Dendritic cell treated with granulocyte-macrophage colony-stimulating factor and Interleukin-4, amounts not matched to agents 40 ng/mL and 50 ng/mL, for 4 days (primary cell): Measurements from ENCODE around the gene SERPINB3.
"Not testable (repeated sequence)": the region's sequence is repeated elsewhere in the genome, so short reads cannot be mapped to it uniquely, and the experiment has no call there.

ENCODE experiments used
- H3K27ac Mint-ChIP-seq: one replicate; pipeline ENCODE4 v1.8.0; 2022; ENCODE audit warnings: mild to moderate bottlenecking, mixed read lengths
- H3K27me3 Mint-ChIP-seq: one replicate; pipeline ENCODE4 v1.8.0; 2022; ENCODE audit warnings: mild to moderate bottlenecking, mixed read lengths
- H3K36me3 Mint-ChIP-seq: one replicate; pipeline ENCODE4 v1.8.0; 2022; ENCODE audit warnings: low read depth, mixed read lengths
- H3K4me1 Mint-ChIP-seq: one replicate; pipeline ENCODE4 v1.8.0; 2022; ENCODE audit warnings: low read depth, mixed read lengths
- H3K4me3 Mint-ChIP-seq: one replicate; pipeline ENCODE4 v1.8.0; 2022; ENCODE audit warnings: mild to moderate bottlenecking, moderate library complexity, mixed read lengths
- H3K9me3 Mint-ChIP-seq: one replicate; pipeline ENCODE4 v1.8.0; 2022; ENCODE audit warnings: mixed read lengths
- intact Hi-C: fragments of 100-400 bp; cut with micrococcal nuclease; formaldehyde crosslinking; loops from one replicate; pipeline ENCODE4 v1.15.0; 2022

SERPINB3 gene

DNA sequence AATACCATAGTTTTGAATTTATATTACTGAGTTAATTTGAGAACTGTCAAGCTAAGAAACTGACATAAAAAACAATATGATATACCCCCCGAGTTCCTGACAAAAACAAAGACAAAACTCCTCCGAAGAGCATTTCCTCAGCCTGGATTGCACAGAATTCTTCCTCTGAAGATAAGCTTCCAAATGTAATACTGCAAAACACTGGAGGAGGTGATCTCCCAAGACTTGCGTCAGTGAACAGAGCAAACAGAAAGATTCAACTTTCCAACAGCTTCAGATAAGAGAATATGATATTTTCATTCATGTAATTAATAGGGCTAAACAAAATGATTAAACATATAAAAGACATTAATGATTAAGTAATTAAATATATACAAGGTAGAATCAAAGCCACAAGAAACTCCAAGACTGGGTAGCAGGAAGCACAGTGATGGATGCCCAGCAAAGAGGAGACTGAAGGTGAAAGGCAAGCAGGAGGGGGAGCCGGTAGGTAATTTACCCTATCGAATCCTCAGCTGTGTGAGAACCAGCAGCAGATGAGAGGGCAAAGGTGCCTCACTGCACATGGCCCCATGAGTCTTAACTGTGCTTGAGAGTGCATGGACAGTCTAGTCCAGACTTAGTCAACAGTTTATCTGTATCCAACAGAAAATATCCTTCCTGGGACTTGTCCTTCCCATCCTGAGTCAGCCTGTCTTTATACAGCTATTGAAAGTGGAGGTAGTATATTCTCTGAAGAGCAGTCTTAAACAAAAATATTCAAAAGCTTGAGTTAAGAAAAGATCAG is 18.3 kb upstream of the SERPINB3 start:
- Mint-ChIP-seq H3K36me3 (no peaks in the 10 kb centered on the region), H3K27me3 (peaks cover 7% of the 10 kb centered on the region), H3K4me1 (peaks cover 18% of the 10 kb centered on the region), H3K9me3 (no peaks in the 10 kb centered on the region), H3K27ac (no peak overlapping the region), H3K4me3 (no peak overlapping the region)
- intact Hi-C loops: no loop called here

DNA sequence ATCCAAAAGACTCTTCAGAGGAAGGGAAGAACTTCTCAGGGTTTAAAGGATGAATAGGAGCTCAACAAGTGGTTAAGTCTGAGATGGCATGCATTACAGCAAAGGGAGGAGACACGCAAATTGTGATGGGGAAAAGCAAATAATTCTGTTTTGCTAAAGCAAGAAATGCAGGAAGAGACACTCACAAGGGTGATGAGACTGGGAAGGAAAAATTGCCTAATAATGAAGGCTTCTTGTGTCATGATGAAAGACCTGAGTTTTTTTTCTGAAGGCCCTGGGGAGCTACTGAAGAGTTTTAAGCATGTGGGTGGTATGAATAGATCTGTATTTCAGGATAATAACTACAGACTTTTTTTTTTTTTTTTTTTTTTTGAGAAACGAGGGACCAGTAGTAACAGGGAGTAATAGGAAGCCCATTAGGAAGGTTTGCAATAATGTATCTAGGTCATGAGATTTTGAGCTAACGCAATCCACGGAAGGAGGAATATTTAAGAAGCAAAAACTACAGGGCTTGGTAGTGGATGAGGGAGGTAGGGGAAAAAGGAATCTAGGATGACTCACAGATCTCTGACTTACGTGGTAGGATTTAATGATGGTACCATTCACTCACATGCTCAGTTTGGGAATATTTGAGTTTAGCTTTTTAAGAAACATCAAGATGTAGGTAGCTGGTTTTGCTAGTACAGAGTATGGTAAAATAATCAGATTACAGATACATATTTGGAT is 16.0 kb upstream of the SERPINB3 start:
- no peaks in the 10 kb centered on the region for H3K9me3 Mint-ChIP-seq
- H3K36me3 Mint-ChIP-seq: no peaks in the 10 kb centered on the region
- intact Hi-C loops: no loop called here
- H3K27me3 Mint-ChIP-seq: peaks cover 7% of the 10 kb centered on the region
- H3K27ac Mint-ChIP-seq: no peak overlapping the region
- H3K4me1 Mint-ChIP-seq: peaks cover 13% of the 10 kb centered on the region
- H3K4me3 Mint-ChIP-seq: no peak overlapping the region

DNA sequence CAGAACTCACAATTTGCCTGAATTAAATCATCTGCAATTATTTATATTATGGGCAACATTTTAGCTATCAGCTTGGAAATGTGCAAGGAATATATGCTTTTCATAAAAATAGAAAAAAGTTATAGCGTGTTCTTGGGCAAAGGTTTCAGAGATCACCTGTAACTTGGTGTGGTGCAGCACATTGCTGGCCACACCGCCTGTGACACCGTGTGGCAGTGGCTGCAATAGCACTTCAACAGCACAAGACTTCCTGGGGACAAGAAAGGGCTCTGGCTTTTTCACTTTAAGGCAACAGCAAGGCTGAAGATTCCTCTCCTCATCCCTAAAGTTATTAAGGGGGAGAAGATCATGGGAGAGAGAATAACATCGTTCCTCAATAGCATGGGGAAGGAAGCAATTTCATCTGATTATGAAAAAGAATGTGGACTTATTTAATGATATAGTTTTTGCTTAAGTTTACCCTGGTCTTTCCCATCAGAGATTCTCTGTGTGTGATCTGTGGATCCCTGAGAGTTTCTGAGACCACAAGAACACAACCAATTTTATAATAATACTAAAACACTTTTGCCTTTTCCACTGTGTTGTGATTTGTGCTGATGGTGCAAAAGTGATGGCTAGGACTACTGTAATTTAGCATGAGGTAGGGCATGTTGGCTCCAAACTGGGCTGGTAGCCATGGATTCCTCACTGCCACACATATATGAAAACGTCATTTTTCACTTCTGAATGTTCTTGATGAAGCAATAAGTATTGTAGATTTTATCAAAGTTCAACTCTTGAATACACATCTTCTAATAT is 15.0 kb upstream of the SERPINB3 start:
- Mint-ChIP-seq H3K4me3 (no peak overlapping the region), H3K36me3 (no peaks in the 10 kb centered on the region), H3K27me3 (peaks cover 7% of the 10 kb centered on the region), H3K27ac (no peak overlapping the region), H3K4me1 (peaks cover 13% of the 10 kb centered on the region), H3K9me3 (no peaks in the 10 kb centered on the region)
- intact Hi-C loops: no loop called here

DNA sequence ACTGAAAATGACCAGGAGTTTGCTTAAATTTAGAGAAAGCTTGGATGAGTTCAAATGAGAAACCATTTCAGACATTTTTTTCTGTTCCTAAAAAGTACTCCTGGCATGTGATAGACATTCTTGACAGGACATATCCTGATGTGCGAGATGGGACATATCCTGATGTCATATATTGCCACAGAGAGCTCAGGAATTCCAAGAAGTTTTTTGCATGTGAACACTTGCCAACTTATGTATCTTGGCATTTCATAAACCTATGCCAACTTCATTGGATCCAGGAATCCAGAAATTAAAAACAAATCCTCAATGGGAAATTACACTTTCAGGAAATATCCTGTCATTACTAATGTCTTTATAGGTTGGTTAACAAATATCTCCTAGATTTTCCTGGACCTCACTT is 2.9 kb upstream of the SERPINB3 start:
- no peaks in the 10 kb centered on the region for H3K4me1 Mint-ChIP-seq
- no peak overlapping the region for H3K27ac Mint-ChIP-seq
- no peak overlapping the region for H3K4me3 Mint-ChIP-seq
- intact Hi-C loops: no loop called here
- no peaks in the 10 kb centered on the region for H3K36me3 Mint-ChIP-seq
- H3K27me3 Mint-ChIP-seq: no peaks in the 10 kb centered on the region
- peaks cover 18% of the 10 kb centered on the region for H3K9me3 Mint-ChIP-seq

DNA sequence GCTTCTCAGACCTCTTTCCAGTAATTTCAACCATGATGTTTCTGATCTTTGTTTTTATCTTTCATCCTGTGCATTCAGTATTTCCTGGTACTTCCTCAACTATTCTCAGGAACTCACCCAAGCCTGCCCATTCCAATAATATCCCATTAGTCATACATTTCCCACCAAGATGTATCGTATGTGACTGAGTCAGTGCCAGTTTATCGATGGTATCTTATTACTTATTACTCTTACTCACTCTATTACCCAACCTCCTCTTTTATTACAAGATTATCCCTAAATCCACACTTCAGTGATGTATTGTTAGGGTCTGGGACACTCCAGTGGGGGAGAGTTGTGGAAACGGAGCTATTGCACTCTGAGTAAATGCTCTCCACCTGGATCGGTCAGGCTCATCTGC is 2.8 kb downstream of the SERPINB3 start:
- H3K9me3 Mint-ChIP-seq, H3K4me3 Mint-ChIP-seq, H3K36me3 Mint-ChIP-seq, H3K27ac Mint-ChIP-seq, H3K27me3 Mint-ChIP-seq, intact Hi-C loops: not testable (repeated sequence)
- peaks cover 11% of the 10 kb centered on the region for H3K4me1 Mint-ChIP-seq

DNA sequence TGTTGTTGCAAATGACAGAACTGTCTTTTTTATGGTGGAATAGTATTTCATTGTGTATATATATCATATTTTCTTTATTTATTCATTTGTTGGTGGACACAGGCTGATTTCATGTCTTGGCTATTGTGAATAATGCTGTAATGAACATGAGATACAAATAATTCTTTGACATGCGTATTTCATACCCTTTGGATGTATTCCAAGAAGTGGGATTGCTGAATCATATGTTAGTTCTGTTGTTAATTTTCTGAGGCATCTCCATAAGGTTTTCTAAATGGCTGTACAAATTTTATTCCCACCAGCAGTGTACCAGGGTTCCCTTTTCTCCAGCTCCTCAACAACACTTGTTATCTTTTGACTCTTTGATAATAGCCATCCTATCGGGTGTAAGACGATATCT is 11.4 kb downstream of the SERPINB3 start:
- H3K36me3 Mint-ChIP-seq, H3K4me3 Mint-ChIP-seq, H3K9me3 Mint-ChIP-seq, H3K27me3 Mint-ChIP-seq, H3K27ac Mint-ChIP-seq, intact Hi-C loops, H3K4me1 Mint-ChIP-seq: not testable (repeated sequence)

DNA sequence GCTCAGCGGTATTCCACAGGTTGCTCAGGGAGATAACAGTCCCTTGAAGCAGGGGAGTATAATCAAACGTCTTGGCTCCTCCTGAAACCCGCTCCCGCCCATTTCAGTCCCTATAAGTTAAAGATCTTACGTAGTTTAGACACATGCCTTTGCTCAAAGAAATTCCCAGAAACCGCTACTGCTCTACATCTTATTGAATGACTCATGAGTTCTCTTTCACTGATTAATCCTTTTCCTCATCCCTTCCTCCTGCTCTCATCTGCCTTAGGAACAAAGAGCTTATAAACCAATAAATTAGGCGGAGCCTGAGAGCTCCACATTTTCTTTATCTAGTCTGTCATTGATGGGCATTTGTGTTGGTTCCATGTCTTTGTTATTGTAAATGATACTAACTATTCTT is 13.5 kb downstream of the SERPINB3 start:
- Mint-ChIP-seq H3K27me3 (peaks cover 5% of the 10 kb centered on the region), H3K4me1 (no peaks in the 10 kb centered on the region), H3K4me3 (no peak overlapping the region), H3K36me3 (no peaks in the 10 kb centered on the region), H3K9me3 (no peaks in the 10 kb centered on the region), H3K27ac (no peak overlapping the region)
- intact Hi-C loops: no loop called here

DNA sequence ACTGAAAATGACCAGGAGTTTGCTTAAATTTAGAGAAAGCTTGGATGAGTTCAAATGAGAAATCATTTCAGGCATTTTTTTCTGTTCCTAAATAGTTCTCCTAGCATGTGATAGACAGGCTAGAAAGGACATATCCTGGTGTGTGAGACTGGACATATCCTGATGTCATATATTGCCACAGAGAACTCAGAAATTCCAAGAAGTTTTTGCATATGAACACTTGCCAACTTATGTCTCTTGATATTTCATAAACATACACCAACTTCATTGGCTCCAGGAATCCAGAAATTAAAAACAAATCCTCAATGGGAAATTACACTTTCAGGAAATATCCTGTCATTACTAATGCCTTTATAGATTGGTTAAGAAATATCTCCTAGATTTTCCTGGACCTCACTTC is 14.8 kb downstream of the SERPINB3 start:
- Mint-ChIP-seq H3K4me3 (no peak overlapping the region), H3K27me3 (peaks cover 5% of the 10 kb centered on the region), H3K4me1 (no peaks in the 10 kb centered on the region), H3K36me3 (no peaks in the 10 kb centered on the region), H3K27ac (no peak overlapping the region), H3K9me3 (no peaks in the 10 kb centered on the region)
- intact Hi-C loops: no loop called here

DNA sequence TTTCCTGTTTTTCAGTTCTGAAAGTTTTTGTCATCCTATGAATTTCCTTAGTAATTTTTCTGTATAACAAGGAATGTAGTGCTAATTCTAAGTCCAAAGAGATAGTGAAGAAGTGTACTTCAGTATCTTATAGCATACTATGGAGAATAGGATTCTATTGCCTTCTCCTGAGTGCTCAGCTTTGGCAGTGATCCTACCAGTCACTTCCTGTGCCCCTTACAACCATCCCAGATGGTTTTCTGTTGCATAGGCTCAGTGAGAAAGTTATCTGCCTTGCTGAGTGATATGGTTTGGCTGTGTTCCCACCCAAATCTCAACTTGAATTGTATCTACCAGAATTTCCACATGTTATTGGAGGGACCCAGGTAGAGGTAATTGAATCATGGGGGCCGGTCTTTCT is 17.0 kb downstream of the SERPINB3 start:
- intact Hi-C loops, H3K27me3 Mint-ChIP-seq, H3K36me3 Mint-ChIP-seq, H3K27ac Mint-ChIP-seq, H3K9me3 Mint-ChIP-seq, H3K4me3 Mint-ChIP-seq: not testable (repeated sequence)
- peaks cover 12% of the 10 kb centered on the region for H3K4me1 Mint-ChIP-seq

DNA sequence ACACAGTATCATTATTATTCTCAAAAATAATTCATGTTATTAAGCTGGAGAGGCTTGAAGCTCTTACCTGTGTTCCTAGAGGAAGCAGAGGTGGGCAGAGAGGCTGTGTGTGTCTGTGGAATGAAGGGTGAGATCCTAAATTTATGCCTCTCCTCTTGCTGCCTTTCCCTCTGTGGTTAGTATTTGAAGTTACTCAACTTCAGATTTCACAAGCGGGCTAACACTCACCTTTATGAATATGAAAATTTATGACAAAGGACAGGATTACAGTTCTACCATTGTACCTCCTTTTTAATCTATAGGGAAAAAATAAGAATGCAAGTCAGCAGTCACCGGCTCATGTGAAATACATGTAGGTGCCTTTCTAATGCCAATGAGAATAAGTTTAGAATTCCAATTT is 17.6 kb downstream of the SERPINB3 start, which contains the start of gene SERPINB4:
Gene SERPINB4 (minus strand): TSS at position 115 of the 400 bp plus-strand sequence. CDS start 679 bp downstream, outside the sequence.
- intact Hi-C loops, H3K36me3 Mint-ChIP-seq, H3K27ac Mint-ChIP-seq, H3K9me3 Mint-ChIP-seq, H3K4me3 Mint-ChIP-seq, H3K27me3 Mint-ChIP-seq: not testable (repeated sequence)
- peaks cover 12% of the 10 kb centered on the region for H3K4me1 Mint-ChIP-seq

DNA sequence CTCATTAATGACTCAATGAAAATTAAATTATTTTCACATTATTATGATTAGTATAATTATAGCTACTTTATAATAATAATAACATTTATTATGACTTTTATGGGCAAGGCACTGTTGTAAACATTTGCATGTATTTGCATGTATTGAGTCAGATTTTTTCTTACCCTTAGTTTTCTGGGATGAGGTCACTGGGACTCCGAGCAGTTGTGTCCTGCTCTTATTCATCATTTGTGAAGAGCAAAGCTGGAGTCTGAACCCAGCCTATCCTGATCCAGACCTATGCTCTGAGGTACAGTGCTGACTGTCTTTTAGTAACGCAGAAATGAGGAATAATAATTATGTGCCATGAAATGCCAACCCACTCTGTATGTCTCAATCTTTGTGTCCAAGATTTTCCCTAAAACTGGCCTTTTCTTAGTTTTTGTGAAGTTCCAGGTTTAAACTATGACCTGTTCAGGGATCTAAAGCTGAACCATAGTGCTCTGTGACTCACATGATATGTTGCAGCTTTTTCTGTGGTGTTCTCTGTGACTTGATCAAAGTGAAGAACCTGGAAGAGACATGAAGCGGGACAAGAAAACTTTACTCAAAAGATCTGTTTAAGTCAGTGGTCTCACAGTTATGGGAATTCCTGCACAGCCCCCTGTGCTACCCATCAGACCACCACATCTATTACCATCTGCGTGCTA is 18.9 kb downstream of the SERPINB3 start:
- intact Hi-C loops, H3K27ac Mint-ChIP-seq, H3K9me3 Mint-ChIP-seq, H3K36me3 Mint-ChIP-seq, H3K27me3 Mint-ChIP-seq, H3K4me3 Mint-ChIP-seq: not testable (repeated sequence)
- H3K4me1 Mint-ChIP-seq: peaks cover 12% of the 10 kb centered on the region

DNA sequence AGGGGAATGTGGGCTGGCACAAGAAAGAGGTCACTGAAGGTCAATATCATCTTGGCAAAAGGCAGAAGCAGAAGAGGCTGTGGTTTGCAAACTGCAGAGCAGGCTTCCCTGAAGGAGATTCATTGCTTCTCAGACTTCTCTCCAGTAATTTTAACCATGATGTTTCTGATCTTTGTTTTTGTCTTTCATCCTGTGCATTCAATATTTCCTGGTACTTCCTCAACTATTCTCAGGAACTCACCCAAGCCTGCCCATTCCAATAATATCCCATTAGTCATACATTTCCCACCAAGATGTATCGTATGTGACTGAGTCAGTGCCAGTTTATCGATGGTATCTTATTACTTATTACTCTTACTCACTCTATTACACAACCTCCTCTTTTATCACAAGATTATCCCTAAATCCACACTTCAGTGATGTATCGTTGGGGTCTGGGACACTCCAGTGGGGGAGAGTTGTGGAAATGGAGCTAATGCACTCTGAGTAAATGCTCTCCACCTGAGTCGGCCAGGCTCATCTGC is 20.5 kb downstream of the SERPINB3 start:
- H3K27me3 Mint-ChIP-seq, H3K27ac Mint-ChIP-seq, H3K4me3 Mint-ChIP-seq, H3K9me3 Mint-ChIP-seq, intact Hi-C loops, H3K36me3 Mint-ChIP-seq: not testable (repeated sequence)
- peaks cover 12% of the 10 kb centered on the region for H3K4me1 Mint-ChIP-seq

DNA sequence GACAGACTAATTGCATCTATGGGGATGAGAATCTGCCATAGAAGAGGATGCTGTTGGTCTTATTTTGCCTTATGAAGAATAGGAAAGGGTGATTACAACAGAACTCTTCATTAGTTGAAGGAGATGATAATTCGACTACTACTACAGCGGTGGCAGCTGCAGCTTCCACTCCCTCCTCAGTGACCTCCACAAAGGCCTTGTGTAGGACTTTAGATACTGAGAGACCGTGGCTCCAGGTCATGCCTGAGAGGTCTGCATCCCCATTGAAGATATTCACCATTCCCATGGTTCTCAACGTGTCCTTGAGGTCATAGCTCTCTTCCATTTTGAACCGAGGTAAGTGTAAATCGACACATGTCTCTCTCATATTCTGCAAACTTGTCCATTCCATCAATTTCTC is 24.0 kb downstream of the SERPINB3 start:
- Mint-ChIP-seq H3K27me3 (peaks cover 3% of the 10 kb centered on the region), H3K27ac (no peak overlapping the region), H3K4me3 (no peak overlapping the region), H3K4me1 (peaks cover 12% of the 10 kb centered on the region), H3K9me3 (no peaks in the 10 kb centered on the region), H3K36me3 (no peaks in the 10 kb centered on the region)
- intact Hi-C loops: no loop called here
